ENCODE results near the gene RBM20.
A peak's percentile ranks its signal among the peaks of the same experiment; 100 is the strongest.

Gene RBM20

DNA sequence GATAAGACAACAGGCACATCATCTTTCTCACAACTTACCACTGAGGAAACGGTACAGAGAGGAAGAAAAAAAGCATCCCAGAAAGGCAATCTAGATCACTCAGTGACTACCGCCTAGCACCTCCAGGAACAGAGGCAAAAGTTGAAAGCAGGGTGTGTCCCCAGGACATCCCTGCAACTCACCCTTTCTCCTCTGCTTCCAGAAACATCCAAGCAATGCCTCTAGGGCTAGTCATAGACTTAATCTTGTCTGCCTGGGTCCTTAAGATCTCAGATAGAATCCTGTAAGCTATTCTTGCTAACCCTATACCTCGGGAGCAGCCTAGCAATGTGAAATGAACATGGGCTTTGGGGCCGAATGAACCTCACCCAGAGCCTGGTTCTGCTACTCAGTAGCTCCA, 208.8 kb downstream of the RBM20 start:
- Histone ChIP-seq H3K27me3 (replicated peaks; ENCODE audit: insufficient read depth, low read length) (no peaks in the 10 kb centered on the region), H2AFZ (ENCODE audit: low read length) (peak overlapping the region; percentile 51), H3K4me3 (ENCODE audit: low read length) (peak overlapping the region; percentile 17; the same call in 1 of the 2 replicates), H4K20me1 (ENCODE audit: insufficient read depth, low read length) (no peaks in the 10 kb centered on the region), H3K9ac (ENCODE audit: low read length) (peak overlapping the region; percentile 7; the same call in 1 of the 2 replicates), H3K4me1 (ENCODE audit: low read length) (peaks cover 50% of the 10 kb centered on the region), H3F3A (ENCODE audit: insufficient read depth, low read length) (peaks cover 17% of the 10 kb centered on the region), H3K79me2 (ENCODE audit: low read length) (no peaks in the 10 kb centered on the region), H3K27ac (ENCODE audit: low read length) (peak overlapping the region; percentile 38; the same call in 1 of the 2 replicates), H3K4me2 (ENCODE audit: low read depth, low read length) (peak overlapping the region; percentile 53), H3K9me2 (replicated peaks; ENCODE audit: insufficient read depth, low read length) (no peaks in the 10 kb centered on the region), H3K36me3 (replicated peaks; ENCODE audit: insufficient read depth, low read length) (no peaks in the 10 kb centered on the region), H3K9me3 (replicated peaks; ENCODE audit: insufficient read depth, low read length) (no peaks in the 10 kb centered on the region)
- no peak for DNase-seq
- no peak for TF ChIP-seq EZH2 (optimal IDR thresholded peaks at IDR 0.05; ENCODE audit: low read depth, low read length)
- no peak for TF ChIP-seq CTCF (IDR thresholded peaks at IDR 0.05; ENCODE audit: low read length)
- TF ChIP-seq EZH2phosphoT487 (IDR thresholded peaks at IDR 0.05; ENCODE audit: low read length), result no peak

- no peaks in the 10 kb centered on the region for H3K9me3 ChIP-seq (replicated peaks; ENCODE audit: insufficient read depth, low read length)
- H3K79me2 ChIP-seq (ENCODE audit: low read length), result no peaks in the 10 kb centered on the region
- no peak overlapping the region for H3K9ac ChIP-seq (ENCODE audit: low read length)
- TF ChIP-seq EZH2 (optimal IDR thresholded peaks at IDR 0.05; ENCODE audit: low read depth, low read length), result no peak
- no peak for TF ChIP-seq EZH2phosphoT487 (IDR thresholded peaks at IDR 0.05; ENCODE audit: low read length)
- no peak for TF ChIP-seq CTCF (IDR thresholded peaks at IDR 0.05; ENCODE audit: low read length)
- H3K27me3 ChIP-seq (replicated peaks; ENCODE audit: insufficient read depth, low read length), result no peaks in the 10 kb centered on the region
- H3K4me2 ChIP-seq (ENCODE audit: low read depth, low read length), result no peak overlapping the region
- H3F3A ChIP-seq (ENCODE audit: insufficient read depth, low read length), result peaks cover 26% of the 10 kb centered on the region
- no peaks in the 10 kb centered on the region for H3K36me3 ChIP-seq (replicated peaks; ENCODE audit: insufficient read depth, low read length)
- no peaks in the 10 kb centered on the region for H4K20me1 ChIP-seq (ENCODE audit: insufficient read depth, low read length)
- no peak overlapping the region for H2AFZ ChIP-seq (ENCODE audit: low read length)
- no peak overlapping the region for H3K4me3 ChIP-seq (ENCODE audit: low read length)
- no peak for DNase-seq
- H3K9me2 ChIP-seq (replicated peaks; ENCODE audit: insufficient read depth, low read length), result no peaks in the 10 kb centered on the region
- H3K4me1 ChIP-seq (ENCODE audit: low read length), result peaks cover 60% of the 10 kb centered on the region
- H3K27ac ChIP-seq (ENCODE audit: low read length), result no peak overlapping the region
Observed at GRCh38 chr10:110853921-110854605, 209.9 kb downstream of the RBM20 start.

DNA sequence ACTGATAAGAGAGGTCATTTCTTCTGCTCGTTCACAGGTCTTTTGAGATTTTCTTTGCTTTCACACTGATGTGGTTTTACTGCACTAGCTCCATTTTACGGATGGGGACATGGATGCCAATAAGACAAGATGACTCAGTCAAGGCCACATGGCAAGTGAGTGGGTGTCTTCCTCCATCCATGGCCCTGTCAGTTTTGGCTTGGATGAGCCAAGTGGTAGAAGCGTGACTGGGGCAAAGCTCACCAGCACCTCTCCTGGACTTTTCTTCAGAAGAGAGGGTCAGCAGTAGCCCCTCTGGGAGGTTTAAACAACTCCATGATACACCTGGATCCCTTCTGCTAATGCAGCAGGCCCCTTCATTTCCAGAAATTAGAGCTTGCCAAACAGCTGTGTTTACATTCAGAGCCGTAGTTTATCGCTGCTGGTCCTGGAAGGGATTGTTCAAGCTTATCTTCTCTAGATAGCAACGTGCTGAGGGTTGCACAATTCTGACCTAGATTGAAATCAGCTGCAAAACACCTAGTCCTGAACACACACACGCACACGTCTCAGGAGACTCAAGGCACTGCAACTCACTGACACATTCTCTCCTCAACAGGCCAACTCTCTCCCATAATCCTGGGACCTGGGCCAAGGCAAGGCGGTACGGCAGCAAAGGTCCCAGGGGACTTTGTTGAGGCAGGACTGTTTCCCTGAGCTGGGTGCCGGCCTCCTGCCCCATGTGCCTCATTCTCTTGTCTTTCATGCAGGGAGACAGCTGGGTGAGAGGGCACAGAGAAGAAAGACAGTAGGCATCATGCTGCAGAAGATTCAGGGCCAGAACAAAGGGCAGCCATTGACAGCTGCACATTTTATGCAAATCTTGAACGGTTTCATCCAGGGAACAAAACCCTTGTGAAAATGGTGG, 213.4 kb downstream of the RBM20 start:
- H3K4me1 ChIP-seq (ENCODE audit: low read length), result peaks cover 74% of the 10 kb centered on the region
- H3K9me3 ChIP-seq (replicated peaks; ENCODE audit: insufficient read depth, low read length), result no peaks in the 10 kb centered on the region
- H3K4me2 ChIP-seq (ENCODE audit: low read depth, low read length), result peak overlapping the region; percentile 22
- peak; percentile 57 for DNase-seq
- no peaks in the 10 kb centered on the region for H4K20me1 ChIP-seq (ENCODE audit: insufficient read depth, low read length)
- H3K27me3 ChIP-seq (replicated peaks; ENCODE audit: insufficient read depth, low read length), result no peaks in the 10 kb centered on the region
- H3K9ac ChIP-seq (ENCODE audit: low read length), result peak overlapping the region; percentile 16; the same call in 1 of the 2 replicates
- H3K36me3 ChIP-seq (replicated peaks; ENCODE audit: insufficient read depth, low read length), result no peaks in the 10 kb centered on the region
- peak overlapping the region; percentile 49 for H2AFZ ChIP-seq (ENCODE audit: low read length)
- no peaks in the 10 kb centered on the region for H3K9me2 ChIP-seq (replicated peaks; ENCODE audit: insufficient read depth, low read length)
- H3F3A ChIP-seq (ENCODE audit: insufficient read depth, low read length), result peaks cover 54% of the 10 kb centered on the region
- H3K4me3 ChIP-seq (ENCODE audit: low read length), result no peak overlapping the region
- TF ChIP-seq CTCF (IDR thresholded peaks at IDR 0.05; ENCODE audit: low read length), result no peak
- no peak for TF ChIP-seq EZH2 (optimal IDR thresholded peaks at IDR 0.05; ENCODE audit: low read depth, low read length)
- no peak for TF ChIP-seq EZH2phosphoT487 (IDR thresholded peaks at IDR 0.05; ENCODE audit: low read length)
- H3K79me2 ChIP-seq (ENCODE audit: low read length), result no peaks in the 10 kb centered on the region
- peak overlapping the region; percentile 97 for H3K27ac ChIP-seq (ENCODE audit: low read length)

All from MM.1S (cell line).